GM06990 (cell line): ENCODE measurements around the gene HDAC5.

Experiments
- DNase-seq: peaks from one replicate; pipeline ENCODE4 v3.0.0-alpha.2; 2011; ENCODE audit not compliant: insufficient read length; ENCODE audit errors: extremely low read depth
- H3K27me3 ChIP-seq: replicated peaks from 2 replicates; pipeline ENCODE4 v1.6.0; 2011; ENCODE audit warnings: low read length; ENCODE audit not compliant: control insufficient read depth, insufficient read depth
- H3K36me3 ChIP-seq: 2 replicates; pipeline ENCODE4 v1.5.1; 2011; ENCODE audit warnings: low read length; ENCODE audit not compliant: control insufficient read depth, insufficient read depth
- H3K4me3 ChIP-seq: replicated peaks from 2 replicates; pipeline ENCODE4 v1.5.1; 2011; ENCODE audit warnings: low read depth, mild to moderate bottlenecking, control low read depth, low read length
- CTCF ChIP-seq: IDR thresholded peaks from 2 replicates; pipeline ENCODE4 v1.5.1; 2011; ENCODE audit warnings: low read length, control low read depth, mild to moderate bottlenecking, inconsistent platforms; ENCODE audit not compliant: insufficient read depth, poor library complexity, severe bottlenecking

The HDAC5 gene

DNA sequence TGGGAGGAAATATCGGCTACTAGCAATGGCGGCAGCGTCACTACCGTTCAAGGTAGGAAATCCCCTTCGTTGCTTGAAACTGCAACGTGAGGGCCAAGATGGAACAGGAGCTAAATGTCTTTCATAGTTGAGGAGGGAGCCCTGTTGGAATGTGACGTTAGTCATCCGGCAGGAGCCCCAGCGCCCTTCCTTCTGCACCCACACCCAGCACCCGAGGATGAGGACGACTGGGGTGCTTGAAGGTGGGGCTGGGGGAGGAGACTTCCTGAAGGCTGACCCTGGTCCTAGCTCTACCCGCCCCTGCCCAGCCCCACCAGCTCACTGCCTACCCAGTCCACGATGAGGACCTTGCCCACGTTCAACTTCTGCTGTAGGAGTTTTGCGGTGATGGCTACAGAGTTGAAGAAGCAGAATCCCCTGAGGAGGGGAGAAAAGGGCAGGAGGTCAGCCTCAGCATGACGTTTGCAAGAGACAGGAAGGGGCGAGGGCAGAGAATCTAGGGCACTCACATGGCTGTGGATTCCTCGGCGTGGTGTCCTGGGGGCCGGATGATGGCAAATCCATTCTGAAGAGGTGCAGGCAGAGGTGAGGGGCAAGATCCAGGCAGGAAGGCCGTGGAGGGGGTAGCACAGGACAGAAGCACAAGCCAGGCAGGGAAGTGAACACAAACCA, 41.0 kb downstream of the HDAC5 start:
- no peak for DNase-seq
- Histone ChIP-seq H3K27me3 (no peaks in the 10 kb centered on the region), H3K36me3 (peaks cover 43% of the 10 kb centered on the region), H3K4me3 (no peak overlapping the region)
- TF ChIP-seq CTCF: no peak

- Histone ChIP-seq H3K4me3 (no peak overlapping the region), H3K36me3 (peaks cover 43% of the 10 kb centered on the region), H3K27me3 (no peaks in the 10 kb centered on the region)
- no peak for TF ChIP-seq CTCF
- no peak for DNase-seq
These were observed 41.8 kb downstream of the HDAC5 start for GRCh38 chr17:44081681-44082080.

DNA sequence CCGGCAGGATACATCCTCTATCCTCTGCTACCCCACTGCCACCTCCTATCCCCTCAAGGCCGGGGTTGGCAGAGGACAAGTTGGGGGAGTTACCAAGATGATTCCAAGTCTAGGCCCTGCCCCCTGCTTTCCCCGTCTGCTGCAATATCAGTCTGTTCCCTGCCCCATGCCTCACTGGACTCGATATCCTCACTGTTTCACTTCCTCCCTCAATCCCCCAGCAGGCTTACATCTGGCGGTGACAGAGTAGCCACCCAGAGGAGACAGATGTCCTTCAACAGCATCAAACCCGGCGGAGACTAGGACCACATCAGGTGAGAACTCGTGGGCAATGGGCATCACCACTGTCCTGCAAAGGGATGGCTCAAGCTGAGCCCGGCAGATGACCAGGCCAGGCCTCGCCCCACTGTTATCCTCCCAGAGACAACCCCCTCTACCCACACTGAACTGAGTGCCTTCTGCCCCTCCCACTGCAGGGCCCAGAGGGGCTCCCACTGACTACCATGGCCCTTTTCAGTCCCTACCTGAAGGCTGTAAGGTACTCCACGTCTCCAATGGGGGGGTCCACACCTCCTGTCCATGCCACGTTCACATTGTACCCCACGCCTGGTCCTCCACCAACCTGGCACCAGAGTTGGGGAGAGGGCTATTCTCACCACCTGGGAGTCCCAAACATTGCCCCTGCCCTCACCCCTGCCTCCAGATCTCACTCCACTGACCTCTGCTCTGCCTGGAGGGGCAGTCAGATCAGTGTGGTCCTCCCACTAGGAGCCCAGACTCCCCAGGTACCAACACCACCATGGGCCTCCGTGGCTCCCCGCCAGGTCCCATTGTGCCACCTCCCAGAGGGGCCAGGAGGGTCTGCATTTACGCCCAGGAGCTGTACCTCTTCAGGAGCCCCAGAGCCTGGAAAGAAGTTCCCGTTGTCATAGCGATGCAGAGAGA, 43.3 kb downstream of the HDAC5 start:
- H3K4me3 ChIP-seq: no peak overlapping the region
- no peak for TF ChIP-seq CTCF
- H3K27me3 ChIP-seq: no peaks in the 10 kb centered on the region
- H3K36me3 ChIP-seq: peaks cover 46% of the 10 kb centered on the region
- no peak for DNase-seq

DNA sequence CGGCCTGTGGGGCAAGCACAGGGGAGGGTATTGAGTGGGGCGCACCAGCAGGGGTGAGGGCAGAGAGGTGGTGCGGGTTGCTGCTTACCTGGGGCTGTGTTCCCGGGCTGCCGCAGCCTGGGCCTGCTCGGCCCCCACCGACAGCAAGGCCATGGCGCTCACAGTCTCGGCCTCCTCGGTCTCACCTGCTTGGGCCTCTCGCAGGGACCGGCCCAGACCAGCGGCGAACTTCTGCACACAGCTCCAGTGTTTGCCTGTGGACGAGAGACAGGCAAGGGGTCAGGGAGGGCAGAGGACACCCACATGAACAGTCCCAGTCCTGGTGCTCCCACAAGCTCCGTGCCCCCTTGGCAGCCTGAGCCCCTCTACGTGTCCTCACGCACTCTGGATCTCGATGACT, 45.0 kb downstream of the HDAC5 start:
- Histone ChIP-seq H3K4me3 (no peak overlapping the region), H3K27me3 (no peaks in the 10 kb centered on the region), H3K36me3 (peaks cover 51% of the 10 kb centered on the region)
- DNase-seq: no peak
- no peak for TF ChIP-seq CTCF

- Histone ChIP-seq H3K27me3 (no peaks in the 10 kb centered on the region), H3K36me3 (peaks cover 47% of the 10 kb centered on the region), H3K4me3 (no peak overlapping the region)
- no peak for TF ChIP-seq CTCF
- no peak for DNase-seq
These were observed 45.9 kb downstream of the HDAC5 start for GRCh38 chr17:44077595-44077909.
